ENCODE results near the gene AMPH.

DNA sequence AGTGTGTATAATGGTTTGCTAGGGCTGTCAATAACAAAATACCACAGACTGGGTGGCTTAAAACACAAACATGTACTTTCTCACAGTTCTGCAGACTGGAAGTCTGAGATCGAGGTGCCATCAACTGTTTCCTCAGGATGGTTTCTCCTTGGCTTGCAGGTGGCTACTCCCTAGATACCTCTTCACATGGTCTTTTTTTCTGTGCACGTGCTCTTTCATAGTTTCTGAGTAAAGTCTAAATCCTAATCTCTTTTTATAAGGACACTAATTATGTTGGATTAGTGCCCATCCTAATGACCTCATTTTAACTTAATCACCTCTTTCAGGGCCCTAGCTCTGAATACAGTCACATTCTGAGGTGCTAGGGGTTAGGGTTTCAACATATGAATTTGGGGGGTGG lies 65.9 kb downstream of the AMPH start:
- TF ChIP-seq, protein P1, sequence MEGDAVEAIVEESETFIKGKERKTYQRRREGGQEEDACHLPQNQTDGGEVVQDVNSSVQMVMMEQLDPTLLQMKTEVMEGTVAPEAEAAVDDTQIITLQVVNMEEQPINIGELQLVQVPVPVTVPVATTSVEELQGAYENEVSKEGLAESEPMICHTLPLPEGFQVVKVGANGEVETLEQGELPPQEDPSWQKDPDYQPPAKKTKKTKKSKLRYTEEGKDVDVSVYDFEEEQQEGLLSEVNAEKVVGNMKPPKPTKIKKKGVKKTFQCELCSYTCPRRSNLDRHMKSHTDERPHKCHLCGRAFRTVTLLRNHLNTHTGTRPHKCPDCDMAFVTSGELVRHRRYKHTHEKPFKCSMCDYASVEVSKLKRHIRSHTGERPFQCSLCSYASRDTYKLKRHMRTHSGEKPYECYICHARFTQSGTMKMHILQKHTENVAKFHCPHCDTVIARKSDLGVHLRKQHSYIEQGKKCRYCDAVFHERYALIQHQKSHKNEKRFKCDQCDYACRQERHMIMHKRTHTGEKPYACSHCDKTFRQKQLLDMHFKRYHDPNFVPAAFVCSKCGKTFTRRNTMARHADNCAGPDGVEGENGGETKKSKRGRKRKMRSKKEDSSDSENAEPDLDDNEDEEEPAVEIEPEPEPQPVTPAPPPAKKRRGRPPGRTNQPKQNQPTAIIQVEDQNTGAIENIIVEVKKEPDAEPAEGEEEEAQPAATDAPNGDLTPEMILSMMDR (IDR thresholded peaks at IDR 0.05), result no peak
- no peak for TF ChIP-seq POLR2A (IDR thresholded peaks at IDR 0.05)

Measured in uterus (tissue), 2 donors.